MM.1S (cell line): ENCODE measurements around the gene SRPK2.

Experiments
- CTCF ChIP-seq: fragments of 300-600 bp; sonication (generic); IDR thresholded peaks from 2 replicates; pipeline ENCODE4 v1.5.1; 2016; ENCODE audit warnings: antibody characterized with exemption, low read length, mixed read lengths
- EZH2 ChIP-seq: fragments of 300-600 bp; sonication (generic); optimal IDR thresholded peaks from 2 replicates; pipeline ENCODE3; 2017; ENCODE audit warnings: low read depth, mild to moderate bottlenecking, antibody characterized with exemption, low read length, mixed read lengths
- EZH2phosphoT487 ChIP-seq: fragments of 300-600 bp; sonication (generic); IDR thresholded peaks from 2 replicates; pipeline ENCODE4 v1.6.1; 2018; ENCODE audit warnings: antibody characterized with exemption, low read length

DNA sequence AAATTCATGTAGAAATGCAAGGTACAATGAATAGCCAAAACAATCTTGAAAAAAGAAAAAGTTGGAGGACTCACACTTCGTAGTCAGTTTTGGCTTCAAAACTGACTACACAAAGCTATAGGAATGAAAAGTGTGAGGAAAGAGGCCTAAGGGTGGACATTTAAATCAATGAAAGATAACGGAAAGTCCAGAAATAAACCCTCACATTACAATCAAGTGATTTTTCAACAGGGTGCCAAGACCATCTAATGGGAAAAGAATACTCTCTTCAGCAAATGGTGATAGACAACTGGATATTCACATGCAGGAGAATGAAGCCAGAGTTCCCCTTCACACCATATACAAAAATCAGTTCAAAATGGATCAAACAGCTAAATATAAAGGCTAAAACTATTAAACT is 106.8 kb downstream of the SRPK2 start:
- TF ChIP-seq CTCF (no peak), EZH2phosphoT487 (no peak), EZH2 (no peak)
